Measurements from ENCODE around the gene PUM1.

PUM1 gene

GRCh38 chr1:30892671-30893073 lies 172.8 kb downstream of the PUM1 start:
- Histone ChIP-seq H3K27me3 (ENCODE audit: control insufficient read depth, insufficient read depth, low read length) (no peaks in the 10 kb centered on the region), H3K4me3 (ENCODE audit: low read length) (no peak overlapping the region), H3K4me1 (ENCODE audit: control insufficient read depth, insufficient read depth, low read length) (peaks cover 12% of the 10 kb centered on the region), H3K36me3 (ENCODE audit: control insufficient read depth, insufficient read depth, low read length) (no peaks in the 10 kb centered on the region), H3K9me3 (ENCODE audit: control insufficient read depth, low read length) (no peaks in the 10 kb centered on the region), H3K9ac (ENCODE audit: low read length) (no peak overlapping the region)

- Histone ChIP-seq H3K9ac (ENCODE audit: low read length) (no peak overlapping the region), H3K4me1 (ENCODE audit: control insufficient read depth, insufficient read depth, low read length) (peaks cover 12% of the 10 kb centered on the region), H3K27me3 (ENCODE audit: control insufficient read depth, insufficient read depth, low read length) (no peaks in the 10 kb centered on the region), H3K36me3 (ENCODE audit: control insufficient read depth, insufficient read depth, low read length) (no peaks in the 10 kb centered on the region), H3K4me3 (ENCODE audit: low read length) (no peak overlapping the region), H3K9me3 (ENCODE audit: control insufficient read depth, low read length) (no peaks in the 10 kb centered on the region)
Measured at GRCh38 chr1:30891227-30891552, 174.3 kb downstream of the PUM1 start.

- no peaks in the 10 kb centered on the region for H3K27me3 ChIP-seq (ENCODE audit: control insufficient read depth, insufficient read depth, low read length)
Measured at GRCh38 chr1:30890502-30891226, 174.9 kb downstream of the PUM1 start.

GRCh38 chr1:30889511-30889910 lies 176.0 kb downstream of the PUM1 start:
- H3K36me3 ChIP-seq (ENCODE audit: control insufficient read depth, insufficient read depth, low read length) = no peaks in the 10 kb centered on the region
- no peaks in the 10 kb centered on the region for H3K27me3 ChIP-seq (ENCODE audit: control insufficient read depth, insufficient read depth, low read length)
- H3K4me3 ChIP-seq (ENCODE audit: low read length) = no peak overlapping the region
- peaks cover 12% of the 10 kb centered on the region for H3K4me1 ChIP-seq (ENCODE audit: control insufficient read depth, insufficient read depth, low read length)
- H3K9ac ChIP-seq (ENCODE audit: low read length) = no peak overlapping the region
- H3K9me3 ChIP-seq (ENCODE audit: control insufficient read depth, low read length) = no peaks in the 10 kb centered on the region

More at GRCh38 chr1:30890502-30891226, 174.9 kb downstream of the PUM1 start:
- no peaks in the 10 kb centered on the region for H3K36me3 ChIP-seq (ENCODE audit: control insufficient read depth, insufficient read depth, low read length)
- peaks cover 12% of the 10 kb centered on the region for H3K4me1 ChIP-seq (ENCODE audit: control insufficient read depth, insufficient read depth, low read length)
- no peak overlapping the region for H3K9ac ChIP-seq (ENCODE audit: low read length)
- no peak overlapping the region for H3K4me3 ChIP-seq (ENCODE audit: low read length)
- no peaks in the 10 kb centered on the region for H3K9me3 ChIP-seq (ENCODE audit: control insufficient read depth, low read length)

- H3K4me1 ChIP-seq (ENCODE audit: control insufficient read depth, insufficient read depth, low read length) = peaks cover 12% of the 10 kb centered on the region
- no peak overlapping the region for H3K4me3 ChIP-seq (ENCODE audit: low read length)
- H3K9ac ChIP-seq (ENCODE audit: low read length) = no peak overlapping the region
Measured at GRCh38 chr1:30888975-30889374, 176.5 kb downstream of the PUM1 start.

GRCh38 chr1:30888391-30888790 lies 177.1 kb downstream of the PUM1 start:
- Histone ChIP-seq H3K9ac (ENCODE audit: low read length) (no peak overlapping the region), H3K4me3 (ENCODE audit: low read length) (no peak overlapping the region), H3K9me3 (ENCODE audit: control insufficient read depth, low read length) (no peaks in the 10 kb centered on the region), H3K27me3 (ENCODE audit: control insufficient read depth, insufficient read depth, low read length) (no peaks in the 10 kb centered on the region), H3K4me1 (ENCODE audit: control insufficient read depth, insufficient read depth, low read length) (peaks cover 12% of the 10 kb centered on the region), H3K36me3 (ENCODE audit: control insufficient read depth, insufficient read depth, low read length) (no peaks in the 10 kb centered on the region)

More at GRCh38 chr1:30888975-30889374, 176.5 kb downstream of the PUM1 start:
- no peaks in the 10 kb centered on the region for H3K27me3 ChIP-seq (ENCODE audit: control insufficient read depth, insufficient read depth, low read length)
- no peaks in the 10 kb centered on the region for H3K36me3 ChIP-seq (ENCODE audit: control insufficient read depth, insufficient read depth, low read length)
- no peaks in the 10 kb centered on the region for H3K9me3 ChIP-seq (ENCODE audit: control insufficient read depth, low read length)

- Histone ChIP-seq H3K36me3 (ENCODE audit: control insufficient read depth, insufficient read depth, low read length) (no peaks in the 10 kb centered on the region), H3K4me1 (ENCODE audit: control insufficient read depth, insufficient read depth, low read length) (peaks cover 12% of the 10 kb centered on the region), H3K27me3 (ENCODE audit: control insufficient read depth, insufficient read depth, low read length) (no peaks in the 10 kb centered on the region), H3K9me3 (ENCODE audit: control insufficient read depth, low read length) (no peaks in the 10 kb centered on the region), H3K9ac (ENCODE audit: low read length) (no peak overlapping the region), H3K4me3 (ENCODE audit: low read length) (no peak overlapping the region)
Measured at GRCh38 chr1:30887485-30888315, 177.8 kb downstream of the PUM1 start.

GRCh38 chr1:30886710-30887428 lies 178.6 kb downstream of the PUM1 start:
- Histone ChIP-seq H3K9ac (ENCODE audit: low read length) (no peak overlapping the region), H3K4me3 (ENCODE audit: low read length) (no peak overlapping the region), H3K36me3 (ENCODE audit: control insufficient read depth, insufficient read depth, low read length) (no peaks in the 10 kb centered on the region), H3K4me1 (ENCODE audit: control insufficient read depth, insufficient read depth, low read length) (peaks cover 12% of the 10 kb centered on the region), H3K27me3 (ENCODE audit: control insufficient read depth, insufficient read depth, low read length) (no peaks in the 10 kb centered on the region), H3K9me3 (ENCODE audit: control insufficient read depth, low read length) (no peaks in the 10 kb centered on the region)

GRCh38 chr1:30885570-30886522 lies 179.7 kb downstream of the PUM1 start:
- Histone ChIP-seq H3K9me3 (ENCODE audit: control insufficient read depth, low read length) (no peaks in the 10 kb centered on the region), H3K36me3 (ENCODE audit: control insufficient read depth, insufficient read depth, low read length) (no peaks in the 10 kb centered on the region), H3K4me3 (ENCODE audit: low read length) (no peak overlapping the region), H3K9ac (ENCODE audit: low read length) (no peak overlapping the region), H3K27me3 (ENCODE audit: control insufficient read depth, insufficient read depth, low read length) (no peaks in the 10 kb centered on the region), H3K4me1 (ENCODE audit: control insufficient read depth, insufficient read depth, low read length) (peaks cover 12% of the 10 kb centered on the region)

- Histone ChIP-seq H3K9ac (ENCODE audit: low read length) (no peak overlapping the region), H3K4me1 (ENCODE audit: control insufficient read depth, insufficient read depth, low read length) (peaks cover 14% of the 10 kb centered on the region), H3K27me3 (ENCODE audit: control insufficient read depth, insufficient read depth, low read length) (no peaks in the 10 kb centered on the region)
Measured at GRCh38 chr1:30884723-30885122, 180.8 kb downstream of the PUM1 start.

GRCh38 chr1:30883389-30884172 lies 181.9 kb downstream of the PUM1 start:
- Histone ChIP-seq H3K4me1 (ENCODE audit: control insufficient read depth, insufficient read depth, low read length) (peaks cover 19% of the 10 kb centered on the region), H3K4me3 (ENCODE audit: low read length) (no peak overlapping the region), H3K36me3 (ENCODE audit: control insufficient read depth, insufficient read depth, low read length) (no peaks in the 10 kb centered on the region), H3K9ac (ENCODE audit: low read length) (no peak overlapping the region), H3K9me3 (ENCODE audit: control insufficient read depth, low read length) (no peaks in the 10 kb centered on the region), H3K27me3 (ENCODE audit: control insufficient read depth, insufficient read depth, low read length) (no peaks in the 10 kb centered on the region)

More at GRCh38 chr1:30884723-30885122, 180.8 kb downstream of the PUM1 start:
- H3K9me3 ChIP-seq (ENCODE audit: control insufficient read depth, low read length) = no peaks in the 10 kb centered on the region
- no peak overlapping the region for H3K4me3 ChIP-seq (ENCODE audit: low read length)
- no peaks in the 10 kb centered on the region for H3K36me3 ChIP-seq (ENCODE audit: control insufficient read depth, insufficient read depth, low read length)

All from mucosa of stomach (tissue), 1 donor.